Liver (tissue), 9 donors: ENCODE results near the gene AKR1C2. TPM values are rescaled to one million over a fixed set of nuclear protein-coding genes. Genes with fewer than 3 reads are reported as not detected.

ENCODE experiments used
- DNase-seq: peaks from one replicate; pipeline ENCODE4 v3.0.0-alpha.2; 2017; ENCODE audit warnings: low spot score
- H3K27ac ChIP-seq, 2 donors: one replicate each; pipeline ENCODE4 v1.7.0; 2013; ENCODE audit warnings: inconsistent platforms in 2 of 2, low read length in 2 of 2, control low read depth in 1 of 2, low read depth in 1 of 2, mild to moderate bottlenecking in 1 of 2
- H3K27me3 ChIP-seq, 4 donors: one replicate each; pipeline versions ENCODE4 v1.6.1 to v1.7.0; 2013; ENCODE audit warnings: low read length in 3 of 4, inconsistent platforms in 1 of 4, mild to moderate bottlenecking in 1 of 4, moderate library complexity in 1 of 4; ENCODE audit not compliant: control insufficient read depth in 4 of 4, insufficient read depth in 4 of 4
- H3K36me3 ChIP-seq, 4 donors: one replicate each; pipeline versions ENCODE4 v1.6.1 to v1.7.0; 2013; ENCODE audit warnings: low read length in 3 of 4, mild to moderate bottlenecking in 3 of 4, low read depth in 1 of 4, moderate library complexity in 1 of 4; ENCODE audit not compliant: control insufficient read depth in 4 of 4, insufficient read depth in 3 of 4
- H3K4me1 ChIP-seq, 4 donors: one replicate each; pipeline versions ENCODE4 v1.6.1 to v1.7.0; 2013; ENCODE audit warnings: low read length in 3 of 4, mild to moderate bottlenecking in 3 of 4, moderate library complexity in 1 of 4; ENCODE audit not compliant: control insufficient read depth in 4 of 4, insufficient read depth in 4 of 4
- H3K4me3 ChIP-seq, 3 donors: one replicate each; pipeline versions ENCODE4 v1.6.1 to v1.7.0; 2013; ENCODE audit warnings: low read length in 3 of 3, control low read depth in 1 of 3, low read depth in 1 of 3, mild to moderate bottlenecking in 1 of 3
- H3K9ac ChIP-seq, 2 donors: one replicate each; pipeline ENCODE4 v1.7.0; 2013; ENCODE audit warnings: low read length in 2 of 2, mild to moderate bottlenecking in 2 of 2, moderate library complexity in 2 of 2, control low read depth in 1 of 2, low read depth in 1 of 2
- H3K9me3 ChIP-seq, 4 donors: one replicate each; pipeline versions ENCODE4 v1.6.1 to v1.7.0; 2013; ENCODE audit warnings: low read length in 3 of 4; ENCODE audit not compliant: control insufficient read depth in 4 of 4
- CTCF ChIP-seq: fragments of 150-350 bp; IDR thresholded peaks from 2 replicates; pipeline ENCODE4 v1.5.1; 2017; ENCODE audit warnings: improper control_type of control experiment, low read depth, low read length; ENCODE audit not compliant: missing input control
- EGR1 ChIP-seq, 2 donors: IDR thresholded peaks; 2 replicates each; pipeline ENCODE4 v1.6.1; 2016 to 2018; ENCODE audit warnings: antibody characterized with exemption in 2 of 2, low read depth in 2 of 2
- FOXA1 ChIP-seq: IDR thresholded peaks from 2 replicates; pipeline ENCODE4 v1.6.1; 2016; ENCODE audit warnings: antibody characterized with exemption
- FOXA2 ChIP-seq: IDR thresholded peaks from 2 replicates; pipeline ENCODE4 v1.6.1; 2016; ENCODE audit warnings: antibody characterized with exemption
- GABPA ChIP-seq, 2 donors: IDR thresholded peaks in 1 of 2; conservative IDR thresholded peaks in 1 of 2; 2 replicates each; pipeline ENCODE4 v1.6.1; 2016; ENCODE audit warnings: antibody characterized with exemption in 2 of 2, mild to moderate bottlenecking in 1 of 2, moderate library complexity in 1 of 2
- HNF4A ChIP-seq, 2 donors: conservative IDR thresholded peaks; 2 replicates each; pipeline ENCODE4 v1.6.1; 2016; ENCODE audit warnings: antibody characterized with exemption in 2 of 2, mild to moderate bottlenecking in 2 of 2
- HNF4G ChIP-seq: IDR thresholded peaks from 2 replicates; pipeline ENCODE4 v1.6.1; 2016; ENCODE audit warnings: antibody characterized with exemption
- JUND ChIP-seq, 2 donors: IDR thresholded peaks; 2 replicates each; pipeline ENCODE4 v1.6.1; 2016; ENCODE audit warnings: antibody characterized with exemption in 2 of 2
- MAX ChIP-seq: IDR thresholded peaks from 2 replicates; pipeline ENCODE4 v1.6.1; 2016; ENCODE audit warnings: antibody characterized with exemption
- NR2F2 ChIP-seq: IDR thresholded peaks from 2 replicates; pipeline ENCODE4 v1.6.1; 2016; ENCODE audit warnings: antibody characterized with exemption
- RAD21 ChIP-seq, 2 donors: IDR thresholded peaks; 2 replicates each; pipeline ENCODE4 v1.6.1; 2016; ENCODE audit warnings: antibody characterized with exemption in 2 of 2, mild to moderate bottlenecking in 2 of 2
- RXRA ChIP-seq, 2 donors: IDR thresholded peaks; 2 replicates each; pipeline ENCODE4 v1.6.1; 2017 to 2018; ENCODE audit warnings: antibody characterized with exemption in 2 of 2, mild to moderate bottlenecking in 1 of 2
- SP1 ChIP-seq: IDR thresholded peaks from 2 replicates; pipeline ENCODE4 v1.6.1; 2018; ENCODE audit warnings: antibody characterized with exemption, mild to moderate bottlenecking
- TAF1 ChIP-seq: conservative IDR thresholded peaks from 2 replicates; pipeline ENCODE4 v1.6.1; 2016; ENCODE audit warnings: antibody characterized with exemption, mild to moderate bottlenecking
- YY1 ChIP-seq: IDR thresholded peaks from 2 replicates; pipeline ENCODE4 v1.6.1; 2016; ENCODE audit warnings: antibody characterized with exemption, mild to moderate bottlenecking
- WGBS: extraction: QIAGEN DNeasy Blood & Tissue Kit; methylation state at CpG from one replicate; pipeline ENCODE4 v1.1.7; 2013; 5-methylcytosine and 5-hydroxymethylcytosine counted together
- polyA plus RNA-seq, 2 donors: library from polyadenylated mRNA; stranded (reverse) in 1 of 2; unstranded in 1 of 2; fragments of 200-250 nt in 1 of 2; fragments of >200 nt in 1 of 2; fragmentation: Nextera tagmentation in 1 of 2; extraction: Ambion mirVana in 1 of 2; gene quantifications; one replicate each; pipeline versions ENCODE4 v1.2.1 to v1.2.3, GENCODE V29; 2013 to 2015
- total RNA-seq, 2 donors: library from RNA; depleted of rRNA; stranded (reverse); fragments of >200 nt; gene quantifications; one replicate each; pipeline ENCODE4 v1.2.3, GENCODE V29; 2014
- TF ChIP-seq, protein P1 (sequence below): IDR thresholded peaks from 2 replicates; pipeline ENCODE4 v1.6.1; 2016; ENCODE audit warnings: antibody characterized with exemption
- TF ChIP-seq, protein P2 (sequence below): IDR thresholded peaks from 2 replicates; pipeline ENCODE4 v1.6.1; 2016; ENCODE audit warnings: antibody characterized with exemption
- TF ChIP-seq, protein P3 (sequence below): IDR thresholded peaks from 2 replicates; pipeline ENCODE4 v1.6.1; 2016; ENCODE audit warnings: antibody characterized with exemption, mild to moderate bottlenecking
- donor health status: healthy.
- donor health status: healthy.
- donor health status: healthy.
- donor health status: healthy.
- donor health status: healthy.

Gene AKR1C2
- total and polyA plus RNA-seq, 4 donors: 63.8 to 699 (median 162) TPM

DNA sequence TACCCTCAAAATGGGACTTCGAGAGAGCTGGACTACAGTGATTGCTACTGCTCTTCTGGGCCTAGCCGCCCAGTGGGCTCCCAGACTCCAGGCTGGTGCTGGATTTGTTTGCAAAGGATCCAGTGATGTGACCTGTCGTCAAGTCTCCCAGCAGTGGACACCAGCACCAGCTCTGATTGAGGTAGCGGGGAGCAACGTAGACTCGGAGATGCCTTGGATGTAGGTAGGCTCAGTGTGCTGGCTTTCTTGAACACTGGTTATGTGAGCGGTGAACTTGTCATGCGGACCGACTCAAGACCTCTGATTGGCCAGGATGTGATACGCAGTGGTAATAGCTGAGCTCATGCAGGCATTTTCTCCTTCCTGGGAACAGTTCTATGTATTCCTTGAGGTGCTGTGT is 19.4 kb downstream of the AKR1C2 start:
- 97% methylated on average over 10 of the region's 10 CpGs for WGBS
- H3K27ac ChIP-seq: no peak overlapping the region
- DNase-seq: no peak
- TF ChIP-seq, protein P1, sequence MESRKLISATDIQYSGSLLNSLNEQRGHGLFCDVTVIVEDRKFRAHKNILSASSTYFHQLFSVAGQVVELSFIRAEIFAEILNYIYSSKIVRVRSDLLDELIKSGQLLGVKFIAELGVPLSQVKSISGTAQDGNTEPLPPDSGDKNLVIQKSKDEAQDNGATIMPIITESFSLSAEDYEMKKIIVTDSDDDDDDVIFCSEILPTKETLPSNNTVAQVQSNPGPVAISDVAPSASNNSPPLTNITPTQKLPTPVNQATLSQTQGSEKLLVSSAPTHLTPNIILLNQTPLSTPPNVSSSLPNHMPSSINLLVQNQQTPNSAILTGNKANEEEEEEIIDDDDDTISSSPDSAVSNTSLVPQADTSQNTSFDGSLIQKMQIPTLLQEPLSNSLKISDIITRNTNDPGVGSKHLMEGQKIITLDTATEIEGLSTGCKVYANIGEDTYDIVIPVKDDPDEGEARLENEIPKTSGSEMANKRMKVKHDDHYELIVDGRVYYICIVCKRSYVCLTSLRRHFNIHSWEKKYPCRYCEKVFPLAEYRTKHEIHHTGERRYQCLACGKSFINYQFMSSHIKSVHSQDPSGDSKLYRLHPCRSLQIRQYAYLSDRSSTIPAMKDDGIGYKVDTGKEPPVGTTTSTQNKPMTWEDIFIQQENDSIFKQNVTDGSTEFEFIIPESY: no peak
- TF ChIP-seq, protein P2, sequence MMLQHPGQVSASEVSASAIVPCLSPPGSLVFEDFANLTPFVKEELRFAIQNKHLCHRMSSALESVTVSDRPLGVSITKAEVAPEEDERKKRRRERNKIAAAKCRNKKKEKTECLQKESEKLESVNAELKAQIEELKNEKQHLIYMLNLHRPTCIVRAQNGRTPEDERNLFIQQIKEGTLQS: no peak
- TF ChIP-seq TAF1: no peak
- TF ChIP-seq EGR1 (IDR thresholded peaks at IDR 0.05; ENCODE audit: low read depth in 2 of 2): no peak
- TF ChIP-seq FOXA1: no peak
- no peak for TF ChIP-seq SP1
- no peak for TF ChIP-seq RXRA (IDR thresholded peaks at IDR 0.05)
- no peak for TF ChIP-seq MAX
- no peak for TF ChIP-seq JUND (IDR thresholded peaks at IDR 0.05)
- TF ChIP-seq CTCF: no peak
- no peak for TF ChIP-seq YY1
- no peak for TF ChIP-seq RAD21 (IDR thresholded peaks at IDR 0.05)
- no peaks in the 10 kb centered on the region for H3K27me3 ChIP-seq
- H3K9me3 ChIP-seq: no peaks in the 10 kb centered on the region
- peaks cover 0 to 7% (median 3%) of the 10 kb centered on the region in 4 donors for H3K36me3 ChIP-seq
- H3K4me3 ChIP-seq: no peak overlapping the region
- no peak overlapping the region for H3K9ac ChIP-seq
- no peaks in the 10 kb centered on the region for H3K4me1 ChIP-seq

DNA sequence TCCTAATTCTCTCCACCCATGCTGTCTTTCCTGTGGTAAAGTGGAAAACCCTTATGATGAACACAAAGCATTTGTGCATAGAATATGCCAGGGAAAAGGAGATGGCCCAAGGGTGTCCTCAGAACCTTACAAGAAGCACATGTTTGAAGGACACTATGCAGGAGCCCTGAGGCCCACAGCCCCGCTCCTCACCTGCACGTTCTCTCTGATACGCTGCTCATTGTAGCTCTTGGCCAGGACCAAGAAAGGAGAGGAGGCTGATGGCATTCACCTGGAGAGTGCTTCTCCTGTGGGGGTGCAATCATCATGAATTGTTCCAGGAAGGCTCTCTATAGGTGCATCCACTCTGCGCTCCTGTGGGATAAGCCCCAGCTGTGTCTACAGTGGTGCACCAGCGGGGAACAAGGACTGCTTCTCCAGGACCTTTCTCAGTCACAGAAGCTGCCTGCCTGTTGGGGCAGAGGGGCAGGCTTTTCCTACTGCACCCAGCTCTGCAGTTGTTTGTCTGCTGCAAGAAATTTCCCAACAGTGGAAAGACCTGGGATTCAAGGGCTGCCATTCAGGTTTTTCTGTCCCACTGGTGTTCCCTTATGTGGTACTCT is 19.9 kb downstream of the AKR1C2 start:
- DNase-seq: no peak
- Histone ChIP-seq H3K9me3 (no peaks in the 10 kb centered on the region), H3K9ac (no peak overlapping the region), H3K4me3 (no peak overlapping the region), H3K4me1 (no peaks in the 10 kb centered on the region), H3K36me3 (peaks cover 0 to 8% (median 7%) of the 10 kb centered on the region in 4 donors), H3K27ac (no peak overlapping the region), H3K27me3 (no peaks in the 10 kb centered on the region)
- WGBS: 97% methylated on average over 5 of the region's 5 CpGs
- TF ChIP-seq HNF4G (no peak), SP1 (no peak), NR2F2 (no peak), FOXA1 (no peak), CTCF (no peak), TAF1 (no peak), JUND (IDR thresholded peaks at IDR 0.05) (no peak), RAD21 (IDR thresholded peaks at IDR 0.05) (no peak), RXRA (IDR thresholded peaks at IDR 0.05) (no peak), EGR1 (IDR thresholded peaks at IDR 0.05; ENCODE audit: low read depth in 2 of 2) (no peak), HNF4A (conservative IDR thresholded peaks at IDR 0.05) (no peak), FOXA2 (no peak), YY1 (no peak), MAX (no peak), GABPA (IDR thresholded peaks at IDR 0.05 in 1 of 2, conservative IDR thresholded peaks at IDR 0.05 in 1 of 2) (no peak)
- TF ChIP-seq, protein P2: no peak
- TF ChIP-seq, protein P3, sequence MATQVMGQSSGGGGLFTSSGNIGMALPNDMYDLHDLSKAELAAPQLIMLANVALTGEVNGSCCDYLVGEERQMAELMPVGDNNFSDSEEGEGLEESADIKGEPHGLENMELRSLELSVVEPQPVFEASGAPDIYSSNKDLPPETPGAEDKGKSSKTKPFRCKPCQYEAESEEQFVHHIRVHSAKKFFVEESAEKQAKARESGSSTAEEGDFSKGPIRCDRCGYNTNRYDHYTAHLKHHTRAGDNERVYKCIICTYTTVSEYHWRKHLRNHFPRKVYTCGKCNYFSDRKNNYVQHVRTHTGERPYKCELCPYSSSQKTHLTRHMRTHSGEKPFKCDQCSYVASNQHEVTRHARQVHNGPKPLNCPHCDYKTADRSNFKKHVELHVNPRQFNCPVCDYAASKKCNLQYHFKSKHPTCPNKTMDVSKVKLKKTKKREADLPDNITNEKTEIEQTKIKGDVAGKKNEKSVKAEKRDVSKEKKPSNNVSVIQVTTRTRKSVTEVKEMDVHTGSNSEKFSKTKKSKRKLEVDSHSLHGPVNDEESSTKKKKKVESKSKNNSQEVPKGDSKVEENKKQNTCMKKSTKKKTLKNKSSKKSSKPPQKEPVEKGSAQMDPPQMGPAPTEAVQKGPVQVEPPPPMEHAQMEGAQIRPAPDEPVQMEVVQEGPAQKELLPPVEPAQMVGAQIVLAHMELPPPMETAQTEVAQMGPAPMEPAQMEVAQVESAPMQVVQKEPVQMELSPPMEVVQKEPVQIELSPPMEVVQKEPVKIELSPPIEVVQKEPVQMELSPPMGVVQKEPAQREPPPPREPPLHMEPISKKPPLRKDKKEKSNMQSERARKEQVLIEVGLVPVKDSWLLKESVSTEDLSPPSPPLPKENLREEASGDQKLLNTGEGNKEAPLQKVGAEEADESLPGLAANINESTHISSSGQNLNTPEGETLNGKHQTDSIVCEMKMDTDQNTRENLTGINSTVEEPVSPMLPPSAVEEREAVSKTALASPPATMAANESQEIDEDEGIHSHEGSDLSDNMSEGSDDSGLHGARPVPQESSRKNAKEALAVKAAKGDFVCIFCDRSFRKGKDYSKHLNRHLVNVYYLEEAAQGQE: no peak
- TF ChIP-seq, protein P1: no peak
